SK-N-SH (cell line): Measurements from ENCODE around the gene DPP10. TPM values are rescaled to one million over a fixed set of nuclear protein-coding genes. Genes with fewer than 3 reads are reported as not detected.

ENCODE experiments used
- CTCF ChIA-PET: fragments of 300-600, 350-600 bp; formaldehyde crosslinking; extraction: SDS; loops from one replicate; lab custom pipeline; 2021; lab: Yijun Ruan, JAX
- POLR2A ChIA-PET: fragments of 350-600 bp; sonication (Branson Sonifier 250); formaldehyde crosslinking; extraction: SDS; loops from one replicate; lab custom pipeline; 2020; ENCODE audit warnings: antibody characterized with exemption, inconsistent platforms; lab: Yijun Ruan, JAX
- DNase-seq: peaks from one replicate; pipeline ENCODE4 v3.0.0; 2012
- H2AFZ ChIP-seq: fragments of 200-600 bp; sonication (generic); 2 replicates; pipeline ENCODE4 v1.8.1; 2016; ENCODE audit warnings: antibody characterized with exemption, mild to moderate bottlenecking, low read depth
- H3F3A ChIP-seq: fragments of 200-600 bp; sonication (generic); replicated peaks from 2 replicates; pipeline ENCODE3; 2016; ENCODE audit warnings: antibody characterized with exemption, mild to moderate bottlenecking; ENCODE audit not compliant: insufficient read depth
- H3K27ac ChIP-seq, 2 experiments: fragments of 200-500 bp in 1 of 2; fragments of 200-600 bp in 1 of 2; sonication (Bioruptor generic) in 1 of 2; sonication (generic), shearing (Covaris generic) in 1 of 2; 2 replicates each; pipeline versions ENCODE4 v1.5.1 to v1.6.1; 2014 to 2016; ENCODE audit warnings: low read depth in 2 of 2, inconsistent platforms in 1 of 2, low read length in 1 of 2, mild to moderate bottlenecking in 1 of 2, mixed read lengths in 1 of 2
- H3K27me3 ChIP-seq: fragments of 200-600 bp; sonication (generic), shearing (Covaris generic); 2 replicates; pipeline ENCODE4 v1.6.1; 2016; ENCODE audit warnings: mixed run types; ENCODE audit not compliant: insufficient read depth
- H3K36me3 ChIP-seq, 2 experiments: fragments of 200-500 bp in 1 of 2; fragments of 200-600 bp in 1 of 2; sonication (Bioruptor generic) in 1 of 2; sonication (generic) in 1 of 2; replicated peaks in 1 of 2; 2 replicates each; pipeline versions ENCODE3 to v1.5.1; 2014 to 2016; ENCODE audit warnings: low read length in 1 of 2, mild to moderate bottlenecking in 1 of 2; ENCODE audit not compliant: insufficient read depth in 2 of 2, control insufficient read depth in 1 of 2
- H3K4me1 ChIP-seq, 2 experiments: fragments of 200-500 bp in 1 of 2; fragments of 200-600 bp in 1 of 2; sonication (Bioruptor generic) in 1 of 2; sonication (generic), shearing (Covaris generic) in 1 of 2; 2 replicates each; pipeline versions ENCODE4 v1.5.1 to v1.6.1; 2014 to 2016; ENCODE audit warnings: low read depth in 1 of 2, low read length in 1 of 2, mixed run types in 1 of 2; ENCODE audit not compliant: insufficient read depth in 2 of 2, control insufficient read depth in 1 of 2
- H3K4me2 ChIP-seq: fragments of 200-600 bp; sonication (generic), shearing (Covaris generic); 2 replicates; pipeline ENCODE4 v1.6.1; 2017; ENCODE audit warnings: mixed run types
- H3K4me3 ChIP-seq, 2 experiments: fragments of 200-500 bp in 1 of 2; fragments of 200-600 bp in 1 of 2; sonication (Bioruptor generic) in 1 of 2; sonication (generic), shearing (Covaris generic) in 1 of 2; 2 replicates each; pipeline versions ENCODE4 v1.5.1 to v1.8.1; 2014 to 2016; ENCODE audit warnings: low read depth in 2 of 2, inconsistent platforms in 1 of 2, low read length in 1 of 2, mild to moderate bottlenecking in 1 of 2, mixed read lengths in 1 of 2, moderate library complexity in 1 of 2
- H3K79me2 ChIP-seq: fragments of 200-600 bp; sonication (generic); 2 replicates; pipeline ENCODE4 v1.8.1; 2017; ENCODE audit warnings: mild to moderate bottlenecking; ENCODE audit not compliant: insufficient read depth
- H3K9ac ChIP-seq: fragments of 200-600 bp; sonication (generic); 2 replicates; pipeline ENCODE4 v1.6.1; 2017; ENCODE audit warnings: mixed run types
- H3K9me2 ChIP-seq: fragments of 200-600 bp; sonication (generic); 2 replicates; pipeline ENCODE4 v1.6.1; 2017; ENCODE audit warnings: mixed run types
- H3K9me3 ChIP-seq: fragments of 200-600 bp; sonication (generic); 2 replicates; pipeline ENCODE4 v1.6.1; 2017; ENCODE audit warnings: mixed run types, mild to moderate bottlenecking, moderate library complexity
- H4K20me1 ChIP-seq: fragments of 200-600 bp; sonication (generic); 2 replicates; pipeline ENCODE4 v1.6.1; 2017; ENCODE audit warnings: mild to moderate bottlenecking, mixed run types; ENCODE audit not compliant: insufficient read depth
- ELF1 ChIP-seq: IDR thresholded peaks from 2 replicates; pipeline ENCODE4 v1.4.0; 2012
- EP300 ChIP-seq, 2 experiments: IDR thresholded peaks; 2 replicates each; pipeline versions ENCODE4 v1.4.0 to v1.6.1; 2012; ENCODE audit warnings: borderline replicate concordance in 1 of 2, low read depth in 1 of 2, low read length in 1 of 2
- EZH2phosphoT487 ChIP-seq: fragments of 200-600 bp; sonication (generic); IDR thresholded peaks from 2 replicates; pipeline ENCODE4 v1.6.1; 2017; ENCODE audit warnings: low read depth, mixed run types, mild to moderate bottlenecking, antibody characterized with exemption, moderate library complexity, borderline replicate concordance
- FOXJ3 ChIP-seq: sonication (generic); formaldehyde crosslinking; IDR thresholded peaks from 2 replicates; pipeline ENCODE4 v1.5.1; 2020; ENCODE audit warnings: mild to moderate bottlenecking, missing genetic modification reagents
- GABPA ChIP-seq: IDR thresholded peaks from 2 replicates; pipeline ENCODE4 v1.4.0; 2012; ENCODE audit warnings: low read depth, mild to moderate bottlenecking
- MEF2A ChIP-seq: IDR thresholded peaks from 2 replicates; pipeline ENCODE4 v1.4.0; 2012; ENCODE audit warnings: low read depth, borderline replicate concordance
- NRF1 ChIP-seq: IDR thresholded peaks from 2 replicates; pipeline ENCODE4 v1.6.1; 2012; ENCODE audit warnings: low read depth, mild to moderate bottlenecking, low read length
- POLR2AphosphoS5 ChIP-seq: IDR thresholded peaks from 2 replicates; pipeline ENCODE4 v1.6.1; 2012; ENCODE audit warnings: low read depth, low read length
- RFX5 ChIP-seq: IDR thresholded peaks from 2 replicates; pipeline ENCODE4 v1.6.1; 2012; ENCODE audit warnings: mild to moderate bottlenecking, improper control_type of control experiment, low read length
- SIN3A ChIP-seq: IDR thresholded peaks from 2 replicates; pipeline ENCODE4 v1.6.1; 2012; ENCODE audit warnings: low read depth, mild to moderate bottlenecking, low read length, moderate library complexity, borderline replicate concordance
- TCF12 ChIP-seq: IDR thresholded peaks from 2 replicates; pipeline ENCODE4 v1.4.0; 2012
- TEAD4 ChIP-seq: IDR thresholded peaks from 2 replicates; pipeline ENCODE4 v1.4.0; 2012; ENCODE audit warnings: mild to moderate bottlenecking, borderline replicate concordance; ENCODE audit not compliant: insufficient read depth
- WGBS: methylation state at CpG from one replicate; pipeline ENCODE4 v1.1.6; 2017; ENCODE audit warnings: low lambda C conversion rate; 5-methylcytosine and 5-hydroxymethylcytosine counted together
- polyA plus RNA-seq, 3 experiments: library from polyadenylated mRNA; depleted of rRNA; stranded (reverse); fragments of >200 nt; gene quantifications; 2 replicates each; pipeline ENCODE4 v1.2.3, GENCODE V29; 2012
- TF ChIP-seq, protein P1 (sequence below): IDR thresholded peaks from 2 replicates; pipeline ENCODE4 v1.4.0; 2012; ENCODE audit warnings: low read depth, borderline replicate concordance
- TF ChIP-seq, protein P2 (sequence below): fragments of 150-350 bp; IDR thresholded peaks from 2 replicates; pipeline ENCODE4 v1.6.1; 2017; ENCODE audit warnings: antibody characterized with exemption, low read length, low read depth, borderline replicate concordance
- TF ChIP-seq, protein P3 (sequence below): IDR thresholded peaks from 2 replicates; pipeline ENCODE4; 2012
- TF ChIP-seq, protein P4 (sequence below): IDR thresholded peaks from 2 replicates; pipeline ENCODE4 v1.4.0; 2012; ENCODE audit warnings: low read depth
- TF ChIP-seq, protein P5 (sequence below): fragments of 200-600 bp; sonication (generic); IDR thresholded peaks from 2 replicates; pipeline ENCODE4 v1.6.1; 2017; ENCODE audit warnings: antibody characterized with exemption, mild to moderate bottlenecking, moderate library complexity
- TF ChIP-seq, protein P6 (sequence below): IDR thresholded peaks from 2 replicates; pipeline ENCODE4 v1.4.0; 2012; ENCODE audit warnings: low read depth, borderline replicate concordance

DPP10 gene
- polyA plus RNA-seq, 1 of the 3 experiments (the other 2 are of a cell fraction), result not detected

DNA sequence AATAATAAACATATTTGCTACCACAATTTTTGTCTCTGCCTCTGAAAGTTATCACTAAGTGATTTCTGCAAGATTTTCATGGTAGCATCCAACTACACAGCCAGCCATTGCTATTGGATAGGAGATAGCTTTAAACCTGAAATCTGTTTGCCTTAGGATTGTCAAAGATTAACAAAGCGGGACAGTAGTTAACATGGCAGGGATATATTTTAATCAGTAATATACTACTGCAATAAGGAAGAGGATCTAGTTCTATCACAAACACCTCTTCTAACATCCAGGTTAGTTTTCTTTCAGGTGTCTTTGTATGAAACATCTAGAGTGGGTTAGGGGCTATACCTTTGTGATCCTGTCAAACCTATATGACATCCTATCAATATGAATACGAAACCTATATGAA lies 641.3 kb downstream of the DPP10 start:
- H3K9me3 ChIP-seq, result no peaks in the 10 kb centered on the region
- CTCF ChIA-PET, result interaction anchor here (1.2 kb wide), 1 partner anchor 23 kb away, joined by 4 read pairs; no protein-coding TSS in a partner anchor
- no peak overlapping the region for H3K4me3 ChIP-seq
- no peak overlapping the region for H3K4me2 ChIP-seq
- DNase-seq, result no peak
- H2AFZ ChIP-seq, result no peak overlapping the region
- no peaks in the 10 kb centered on the region for H3F3A ChIP-seq
- WGBS, result 28% methylated on average over 2 of the region's 2 CpGs
- H4K20me1 ChIP-seq, result no peaks in the 10 kb centered on the region
- no peaks in the 10 kb centered on the region for H3K27me3 ChIP-seq
- H3K27ac ChIP-seq, result no peak overlapping the region
- H3K79me2 ChIP-seq, result no peaks in the 10 kb centered on the region
- H3K4me1 ChIP-seq, result no peaks in the 10 kb centered on the region
- TF ChIP-seq, protein P1, sequence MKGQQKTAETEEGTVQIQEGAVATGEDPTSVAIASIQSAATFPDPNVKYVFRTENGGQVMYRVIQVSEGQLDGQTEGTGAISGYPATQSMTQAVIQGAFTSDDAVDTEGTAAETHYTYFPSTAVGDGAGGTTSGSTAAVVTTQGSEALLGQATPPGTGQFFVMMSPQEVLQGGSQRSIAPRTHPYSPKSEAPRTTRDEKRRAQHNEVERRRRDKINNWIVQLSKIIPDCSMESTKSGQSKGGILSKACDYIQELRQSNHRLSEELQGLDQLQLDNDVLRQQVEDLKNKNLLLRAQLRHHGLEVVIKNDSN, result no peak
- no peak for TF ChIP-seq GABPA
- TF ChIP-seq MEF2A, result no peak
- TF ChIP-seq FOXJ3 (CRISPR knock-in tag), result no peak
- TF ChIP-seq TEAD4, result no peak
- TF ChIP-seq, protein P2, sequence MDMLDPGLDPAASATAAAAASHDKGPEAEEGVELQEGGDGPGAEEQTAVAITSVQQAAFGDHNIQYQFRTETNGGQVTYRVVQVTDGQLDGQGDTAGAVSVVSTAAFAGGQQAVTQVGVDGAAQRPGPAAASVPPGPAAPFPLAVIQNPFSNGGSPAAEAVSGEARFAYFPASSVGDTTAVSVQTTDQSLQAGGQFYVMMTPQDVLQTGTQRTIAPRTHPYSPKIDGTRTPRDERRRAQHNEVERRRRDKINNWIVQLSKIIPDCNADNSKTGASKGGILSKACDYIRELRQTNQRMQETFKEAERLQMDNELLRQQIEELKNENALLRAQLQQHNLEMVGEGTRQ, result no peak
- TF ChIP-seq, protein P3, sequence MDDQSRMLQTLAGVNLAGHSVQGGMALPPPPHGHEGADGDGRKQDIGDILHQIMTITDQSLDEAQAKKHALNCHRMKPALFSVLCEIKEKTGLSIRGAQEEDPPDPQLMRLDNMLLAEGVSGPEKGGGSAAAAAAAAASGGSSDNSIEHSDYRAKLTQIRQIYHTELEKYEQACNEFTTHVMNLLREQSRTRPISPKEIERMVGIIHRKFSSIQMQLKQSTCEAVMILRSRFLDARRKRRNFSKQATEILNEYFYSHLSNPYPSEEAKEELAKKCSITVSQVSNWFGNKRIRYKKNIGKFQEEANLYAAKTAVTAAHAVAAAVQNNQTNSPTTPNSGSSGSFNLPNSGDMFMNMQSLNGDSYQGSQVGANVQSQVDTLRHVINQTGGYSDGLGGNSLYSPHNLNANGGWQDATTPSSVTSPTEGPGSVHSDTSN, result no peak
- TF ChIP-seq RFX5, result no peak
- TF ChIP-seq, protein P4, sequence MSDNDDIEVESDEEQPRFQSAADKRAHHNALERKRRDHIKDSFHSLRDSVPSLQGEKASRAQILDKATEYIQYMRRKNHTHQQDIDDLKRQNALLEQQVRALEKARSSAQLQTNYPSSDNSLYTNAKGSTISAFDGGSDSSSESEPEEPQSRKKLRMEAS, result no peak
- TF ChIP-seq SIN3A, result no peak
- no peak for TF ChIP-seq TCF12
- TF ChIP-seq ELF1, result no peak
- POLR2A ChIA-PET, result no interaction called here
- H3K36me3 ChIP-seq, result no peaks in the 10 kb centered on the region
- no peaks in the 10 kb centered on the region for H3K9me2 ChIP-seq
- H3K9ac ChIP-seq, result no peak overlapping the region

DNA sequence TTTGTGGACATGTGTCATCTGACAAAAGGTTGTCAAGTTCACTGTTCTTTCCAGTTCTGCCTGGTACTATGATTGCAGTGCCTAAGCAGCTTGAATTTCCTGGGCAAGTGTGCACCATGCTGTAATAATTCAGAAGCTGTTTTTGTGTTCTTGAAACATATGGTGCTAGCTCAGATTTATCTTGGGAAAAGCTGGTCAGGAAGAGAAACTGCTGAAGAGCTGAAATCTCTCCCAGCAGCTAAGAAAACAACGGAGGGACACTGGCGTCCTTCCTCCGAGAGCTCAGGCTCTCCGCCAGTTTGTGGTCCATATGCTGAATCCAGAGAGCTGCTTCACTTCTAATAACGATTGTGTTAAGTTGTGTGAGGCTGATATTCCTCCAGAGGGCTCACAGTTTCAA lies 642.0 kb downstream of the DPP10 start:
- ChIA-PET CTCF (interaction anchor here (1.2 kb wide), 1 partner anchor 22 kb away, joined by 4 read pairs; no protein-coding TSS in a partner anchor), POLR2A (no interaction called here)
- no peaks in the 10 kb centered on the region for H4K20me1 ChIP-seq
- no peak overlapping the region for H3K4me3 ChIP-seq
- H3F3A ChIP-seq, result no peaks in the 10 kb centered on the region
- H3K27ac ChIP-seq, result no peak overlapping the region
- no peak overlapping the region for H3K4me2 ChIP-seq
- H3K4me1 ChIP-seq, result no peaks in the 10 kb centered on the region
- H2AFZ ChIP-seq, result no peak overlapping the region
- no peaks in the 10 kb centered on the region for H3K9me3 ChIP-seq
- no peaks in the 10 kb centered on the region for H3K79me2 ChIP-seq
- 9% methylated on average over 5 of the region's 5 CpGs for WGBS
- H3K36me3 ChIP-seq, result no peaks in the 10 kb centered on the region
- no peak overlapping the region for H3K9ac ChIP-seq
- H3K27me3 ChIP-seq, result no peaks in the 10 kb centered on the region
- no peaks in the 10 kb centered on the region for H3K9me2 ChIP-seq
- no peak for DNase-seq
- TF ChIP-seq, protein P1, result no peak
- TF ChIP-seq, protein P5, sequence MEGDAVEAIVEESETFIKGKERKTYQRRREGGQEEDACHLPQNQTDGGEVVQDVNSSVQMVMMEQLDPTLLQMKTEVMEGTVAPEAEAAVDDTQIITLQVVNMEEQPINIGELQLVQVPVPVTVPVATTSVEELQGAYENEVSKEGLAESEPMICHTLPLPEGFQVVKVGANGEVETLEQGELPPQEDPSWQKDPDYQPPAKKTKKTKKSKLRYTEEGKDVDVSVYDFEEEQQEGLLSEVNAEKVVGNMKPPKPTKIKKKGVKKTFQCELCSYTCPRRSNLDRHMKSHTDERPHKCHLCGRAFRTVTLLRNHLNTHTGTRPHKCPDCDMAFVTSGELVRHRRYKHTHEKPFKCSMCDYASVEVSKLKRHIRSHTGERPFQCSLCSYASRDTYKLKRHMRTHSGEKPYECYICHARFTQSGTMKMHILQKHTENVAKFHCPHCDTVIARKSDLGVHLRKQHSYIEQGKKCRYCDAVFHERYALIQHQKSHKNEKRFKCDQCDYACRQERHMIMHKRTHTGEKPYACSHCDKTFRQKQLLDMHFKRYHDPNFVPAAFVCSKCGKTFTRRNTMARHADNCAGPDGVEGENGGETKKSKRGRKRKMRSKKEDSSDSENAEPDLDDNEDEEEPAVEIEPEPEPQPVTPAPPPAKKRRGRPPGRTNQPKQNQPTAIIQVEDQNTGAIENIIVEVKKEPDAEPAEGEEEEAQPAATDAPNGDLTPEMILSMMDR, result no peak
- TF ChIP-seq EZH2phosphoT487, result no peak
- no peak for TF ChIP-seq POLR2AphosphoS5
- TF ChIP-seq EP300 (IDR thresholded peaks at IDR 0.05; ENCODE audit: borderline replicate concordance in 1 of 2, low read depth in 1 of 2, low read length in 1 of 2), result no peak
- no peak for TF ChIP-seq NRF1
- TF ChIP-seq, protein P6, sequence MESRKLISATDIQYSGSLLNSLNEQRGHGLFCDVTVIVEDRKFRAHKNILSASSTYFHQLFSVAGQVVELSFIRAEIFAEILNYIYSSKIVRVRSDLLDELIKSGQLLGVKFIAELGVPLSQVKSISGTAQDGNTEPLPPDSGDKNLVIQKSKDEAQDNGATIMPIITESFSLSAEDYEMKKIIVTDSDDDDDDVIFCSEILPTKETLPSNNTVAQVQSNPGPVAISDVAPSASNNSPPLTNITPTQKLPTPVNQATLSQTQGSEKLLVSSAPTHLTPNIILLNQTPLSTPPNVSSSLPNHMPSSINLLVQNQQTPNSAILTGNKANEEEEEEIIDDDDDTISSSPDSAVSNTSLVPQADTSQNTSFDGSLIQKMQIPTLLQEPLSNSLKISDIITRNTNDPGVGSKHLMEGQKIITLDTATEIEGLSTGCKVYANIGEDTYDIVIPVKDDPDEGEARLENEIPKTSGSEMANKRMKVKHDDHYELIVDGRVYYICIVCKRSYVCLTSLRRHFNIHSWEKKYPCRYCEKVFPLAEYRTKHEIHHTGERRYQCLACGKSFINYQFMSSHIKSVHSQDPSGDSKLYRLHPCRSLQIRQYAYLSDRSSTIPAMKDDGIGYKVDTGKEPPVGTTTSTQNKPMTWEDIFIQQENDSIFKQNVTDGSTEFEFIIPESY, result no peak
